ENCODE measurements around the gene TARS1. TPM values are rescaled to one million over a fixed set of nuclear protein-coding genes. Genes with fewer than 3 reads are reported as not detected.

TARS1 gene
- total RNA-seq, 1 donor from 2014 or later, result 173 TPM

DNA sequence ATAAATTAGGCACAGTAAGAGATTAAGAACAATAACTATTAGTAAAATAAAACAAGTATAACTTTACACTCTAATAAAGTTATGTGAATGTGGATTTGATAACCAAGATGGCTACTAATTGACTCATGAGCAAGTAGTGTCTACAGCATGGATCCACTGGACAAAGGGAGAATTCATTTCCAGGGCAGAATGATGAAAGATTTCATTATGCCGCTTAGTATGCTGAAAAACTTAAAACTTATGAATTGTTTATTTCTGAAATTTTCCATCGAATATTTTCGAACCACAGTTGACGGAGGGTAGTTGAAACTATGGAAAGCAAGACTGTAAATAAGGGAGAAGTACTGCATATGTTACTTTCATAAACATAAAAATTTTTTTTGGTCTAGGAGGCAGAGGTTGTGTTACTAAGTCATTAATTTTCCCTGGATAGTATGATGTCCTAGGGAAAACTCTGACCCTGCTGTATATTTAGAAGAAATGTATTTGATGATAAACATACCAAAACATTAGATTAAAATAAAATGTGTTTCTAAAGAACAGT, 24.9 kb upstream of the TARS1 start:
- Mint-ChIP-seq H3K27ac (ENCODE audit: unreplicated experiment) (no peak overlapping the region), H3K36me3 (ENCODE audit: unreplicated experiment) (no peaks in the 10 kb centered on the region), H3K4me1 (ENCODE audit: low read depth, unreplicated experiment) (no peaks in the 10 kb centered on the region), H3K27me3 (ENCODE audit: unreplicated experiment) (no peaks in the 10 kb centered on the region), H3K9me3 (ENCODE audit: unreplicated experiment) (peaks cover 2% of the 10 kb centered on the region), H3K4me3 (ENCODE audit: unreplicated experiment) (no peak overlapping the region)
- DNase-seq, result no peak
- TF ChIP-seq, protein P1, sequence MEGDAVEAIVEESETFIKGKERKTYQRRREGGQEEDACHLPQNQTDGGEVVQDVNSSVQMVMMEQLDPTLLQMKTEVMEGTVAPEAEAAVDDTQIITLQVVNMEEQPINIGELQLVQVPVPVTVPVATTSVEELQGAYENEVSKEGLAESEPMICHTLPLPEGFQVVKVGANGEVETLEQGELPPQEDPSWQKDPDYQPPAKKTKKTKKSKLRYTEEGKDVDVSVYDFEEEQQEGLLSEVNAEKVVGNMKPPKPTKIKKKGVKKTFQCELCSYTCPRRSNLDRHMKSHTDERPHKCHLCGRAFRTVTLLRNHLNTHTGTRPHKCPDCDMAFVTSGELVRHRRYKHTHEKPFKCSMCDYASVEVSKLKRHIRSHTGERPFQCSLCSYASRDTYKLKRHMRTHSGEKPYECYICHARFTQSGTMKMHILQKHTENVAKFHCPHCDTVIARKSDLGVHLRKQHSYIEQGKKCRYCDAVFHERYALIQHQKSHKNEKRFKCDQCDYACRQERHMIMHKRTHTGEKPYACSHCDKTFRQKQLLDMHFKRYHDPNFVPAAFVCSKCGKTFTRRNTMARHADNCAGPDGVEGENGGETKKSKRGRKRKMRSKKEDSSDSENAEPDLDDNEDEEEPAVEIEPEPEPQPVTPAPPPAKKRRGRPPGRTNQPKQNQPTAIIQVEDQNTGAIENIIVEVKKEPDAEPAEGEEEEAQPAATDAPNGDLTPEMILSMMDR (IDR thresholded peaks at IDR 0.05; ENCODE audit: partially characterized antibody, unreplicated experiment), result no peak

DNA sequence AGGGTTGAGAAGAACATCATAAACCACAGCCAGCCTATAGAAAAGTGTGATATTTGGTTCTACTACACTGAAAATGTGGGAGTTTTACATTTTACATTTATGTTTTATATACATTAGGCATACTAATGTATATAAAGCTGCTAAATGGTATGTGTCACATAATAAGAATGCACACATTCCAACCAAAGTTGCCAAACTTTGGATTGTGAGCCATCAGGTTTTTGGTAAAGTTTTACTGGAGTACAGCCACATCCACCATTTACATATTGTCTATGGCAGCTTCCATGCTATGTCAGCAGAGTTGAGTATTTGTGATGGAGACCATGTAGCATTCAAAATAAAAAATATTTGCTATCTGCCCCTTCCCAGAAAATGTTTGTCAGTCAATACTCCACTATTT, 23.1 kb upstream of the TARS1 start:
- peaks cover under 1% of the 10 kb centered on the region for H3K9me3 Mint-ChIP-seq (ENCODE audit: unreplicated experiment)
- no peaks in the 10 kb centered on the region for H3K4me1 Mint-ChIP-seq (ENCODE audit: low read depth, unreplicated experiment)
- no peak overlapping the region for H3K27ac Mint-ChIP-seq (ENCODE audit: unreplicated experiment)
- H3K27me3 Mint-ChIP-seq (ENCODE audit: unreplicated experiment), result no peaks in the 10 kb centered on the region
- H3K4me3 Mint-ChIP-seq (ENCODE audit: unreplicated experiment), result no peak overlapping the region
- DNase-seq, result no peak
- TF ChIP-seq, protein P1 (IDR thresholded peaks at IDR 0.05; ENCODE audit: partially characterized antibody, unreplicated experiment), result no peak
- no peaks in the 10 kb centered on the region for H3K36me3 Mint-ChIP-seq (ENCODE audit: unreplicated experiment)

DNA sequence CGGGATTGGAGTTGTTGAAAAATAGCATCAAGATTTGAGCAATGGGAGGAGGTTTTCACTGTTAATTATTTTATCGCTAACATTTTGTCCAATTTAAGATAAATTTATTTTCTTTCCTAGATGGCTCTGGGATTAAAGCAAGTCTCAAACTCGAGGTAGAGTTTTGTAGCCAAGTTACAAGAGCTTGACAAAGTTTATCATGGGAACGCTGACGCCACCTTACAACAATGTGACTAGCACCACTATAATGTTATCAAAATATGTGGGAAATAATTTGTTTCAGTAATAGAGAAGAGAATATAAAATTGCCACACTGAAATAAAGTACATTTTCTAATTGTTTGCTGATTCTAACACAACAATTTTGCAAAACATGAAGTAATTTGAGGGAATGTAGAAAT, 19.8 kb upstream of the TARS1 start:
- Mint-ChIP-seq H3K9me3 (ENCODE audit: unreplicated experiment) (no peaks in the 10 kb centered on the region), H3K36me3 (ENCODE audit: unreplicated experiment) (no peaks in the 10 kb centered on the region), H3K4me3 (ENCODE audit: unreplicated experiment) (no peak overlapping the region), H3K4me1 (ENCODE audit: low read depth, unreplicated experiment) (no peaks in the 10 kb centered on the region), H3K27me3 (ENCODE audit: unreplicated experiment) (no peaks in the 10 kb centered on the region), H3K27ac (ENCODE audit: unreplicated experiment) (no peak overlapping the region)
- no peak for DNase-seq
- TF ChIP-seq, protein P1 (IDR thresholded peaks at IDR 0.05; ENCODE audit: partially characterized antibody, unreplicated experiment), result no peak

DNA sequence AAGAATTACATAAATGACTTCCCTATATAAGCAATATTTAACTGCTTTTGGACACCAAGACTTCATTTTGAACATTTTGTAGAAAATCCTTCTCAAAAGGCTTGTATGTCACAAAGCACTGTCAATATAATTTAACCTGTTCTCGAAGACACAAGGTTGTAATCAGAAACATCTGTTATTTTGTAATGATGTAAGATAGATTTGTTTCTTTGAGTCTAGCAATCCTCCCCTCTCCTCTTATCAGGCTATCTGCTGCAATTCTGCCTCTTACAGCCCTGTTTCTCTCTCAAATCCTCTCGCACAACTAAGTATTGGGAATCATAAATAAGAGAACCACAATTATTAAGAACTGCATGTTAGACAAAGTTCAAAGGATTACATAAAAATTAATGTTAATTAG, 18.6 kb upstream of the TARS1 start:
- Mint-ChIP-seq H3K27me3 (ENCODE audit: unreplicated experiment) (no peaks in the 10 kb centered on the region), H3K36me3 (ENCODE audit: unreplicated experiment) (no peaks in the 10 kb centered on the region), H3K4me3 (ENCODE audit: unreplicated experiment) (no peak overlapping the region), H3K27ac (ENCODE audit: unreplicated experiment) (no peak overlapping the region), H3K9me3 (ENCODE audit: unreplicated experiment) (no peaks in the 10 kb centered on the region), H3K4me1 (ENCODE audit: low read depth, unreplicated experiment) (no peaks in the 10 kb centered on the region)
- no peak for DNase-seq
- TF ChIP-seq, protein P1 (IDR thresholded peaks at IDR 0.05; ENCODE audit: partially characterized antibody, unreplicated experiment), result no peak

DNA sequence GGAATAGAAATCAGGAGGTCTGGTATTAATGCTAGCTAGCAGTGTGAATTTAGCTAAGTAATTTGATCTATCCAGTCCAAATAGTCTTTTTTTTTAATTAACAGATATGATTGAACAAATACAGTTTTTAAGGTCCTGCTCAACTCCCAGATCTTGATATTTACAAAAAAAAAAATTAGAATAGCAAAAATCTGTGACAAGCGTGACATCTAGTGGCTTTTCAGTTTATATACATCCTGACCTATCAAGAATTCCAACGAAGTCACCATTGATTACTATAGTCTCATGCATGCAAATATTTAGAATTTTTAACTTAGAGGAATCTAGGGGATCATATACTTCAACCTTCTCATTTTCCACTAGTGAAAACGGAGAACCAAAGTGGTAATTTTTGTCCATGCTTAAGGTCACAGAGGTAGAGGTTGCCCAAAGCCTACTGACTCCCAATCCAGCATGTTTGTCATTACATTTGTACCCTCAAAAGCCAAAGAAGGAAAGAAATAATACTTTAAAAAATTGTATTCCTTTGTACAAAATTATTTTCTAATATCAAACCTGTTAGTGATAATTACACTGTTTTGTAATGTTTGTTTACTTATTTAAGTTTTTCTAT, 17.6 kb upstream of the TARS1 start:
- peaks cover 2% of the 10 kb centered on the region for H3K27me3 Mint-ChIP-seq (ENCODE audit: unreplicated experiment)
- H3K27ac Mint-ChIP-seq (ENCODE audit: unreplicated experiment), result no peak overlapping the region
- H3K4me1 Mint-ChIP-seq (ENCODE audit: low read depth, unreplicated experiment), result no peaks in the 10 kb centered on the region
- H3K9me3 Mint-ChIP-seq (ENCODE audit: unreplicated experiment), result no peaks in the 10 kb centered on the region
- peaks cover 4% of the 10 kb centered on the region for H3K36me3 Mint-ChIP-seq (ENCODE audit: unreplicated experiment)
- no peak overlapping the region for H3K4me3 Mint-ChIP-seq (ENCODE audit: unreplicated experiment)
- no peak for DNase-seq
- TF ChIP-seq, protein P1 (IDR thresholded peaks at IDR 0.05; ENCODE audit: partially characterized antibody, unreplicated experiment), result peak; percentile 30
